ENCODE measurements around the gene IDH3A. TPM values are rescaled to one million over a fixed set of nuclear protein-coding genes. Genes with fewer than 3 reads are reported as not detected.

The IDH3A gene
- total RNA-seq, 4 donors from 2014 or later = 55.1 to 155 (median 83.3) TPM

DNA sequence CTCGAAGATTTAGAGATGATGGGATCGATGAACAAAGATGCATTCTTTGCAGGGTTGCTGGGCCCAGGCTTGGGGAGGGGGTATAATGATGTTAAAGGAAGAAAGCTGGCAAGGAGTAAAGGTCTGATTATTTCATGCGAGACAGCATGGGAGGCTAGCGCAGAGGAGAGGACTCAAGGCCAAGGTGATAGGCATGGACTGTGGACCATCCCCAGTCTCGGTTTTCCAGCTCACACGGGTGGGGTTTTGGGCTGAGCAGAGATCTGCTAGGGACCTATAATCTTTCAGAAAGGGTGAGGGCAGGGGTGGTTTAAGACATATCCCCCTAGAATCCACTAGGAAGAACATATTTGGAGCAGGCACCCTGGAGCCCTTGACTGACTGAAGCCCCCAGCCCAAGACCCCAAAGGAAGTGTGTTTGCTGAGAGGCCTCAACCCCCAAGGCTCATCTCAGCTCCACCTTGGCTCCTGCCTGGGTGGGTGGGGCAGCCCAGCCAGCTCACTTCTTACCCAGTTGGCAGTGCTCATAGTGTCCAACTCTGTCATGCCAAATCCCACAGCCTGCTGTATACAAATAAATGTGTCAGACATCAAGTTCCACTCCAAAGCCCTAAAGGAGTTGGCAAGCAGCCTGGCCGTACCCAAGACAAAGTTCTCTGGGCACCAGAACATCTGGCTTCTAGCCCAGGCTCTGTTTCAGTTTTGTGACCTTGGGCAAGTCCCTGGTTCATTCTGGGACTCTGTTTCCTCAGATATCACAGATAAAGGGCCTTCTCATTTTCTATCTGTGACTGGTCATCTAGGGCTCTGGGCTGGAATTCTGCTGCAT, 67.3 kb downstream of the IDH3A start:
- 75 to 79% methylated on average over 7 of the region's 7 CpGs for WGBS, 2 donors
- no peaks in the 10 kb centered on the region for H3K36me3 ChIP-seq
- no peak overlapping the region for H3K4me3 ChIP-seq (replicated peaks in 1 of 3)
- peaks cover 0 to 18% of the 10 kb centered on the region in 2 donors for H3K4me1 ChIP-seq
- no peak overlapping the region for H3K27ac ChIP-seq
- H3K27me3 ChIP-seq = no peaks in the 10 kb centered on the region
- DNase-seq = peak; percentile 45 to 63
- no peaks in the 10 kb centered on the region for H3K9me3 ChIP-seq
- no peak for TF ChIP-seq POLR2A (IDR thresholded peaks at IDR 0.05)
- TF ChIP-seq, protein P1, sequence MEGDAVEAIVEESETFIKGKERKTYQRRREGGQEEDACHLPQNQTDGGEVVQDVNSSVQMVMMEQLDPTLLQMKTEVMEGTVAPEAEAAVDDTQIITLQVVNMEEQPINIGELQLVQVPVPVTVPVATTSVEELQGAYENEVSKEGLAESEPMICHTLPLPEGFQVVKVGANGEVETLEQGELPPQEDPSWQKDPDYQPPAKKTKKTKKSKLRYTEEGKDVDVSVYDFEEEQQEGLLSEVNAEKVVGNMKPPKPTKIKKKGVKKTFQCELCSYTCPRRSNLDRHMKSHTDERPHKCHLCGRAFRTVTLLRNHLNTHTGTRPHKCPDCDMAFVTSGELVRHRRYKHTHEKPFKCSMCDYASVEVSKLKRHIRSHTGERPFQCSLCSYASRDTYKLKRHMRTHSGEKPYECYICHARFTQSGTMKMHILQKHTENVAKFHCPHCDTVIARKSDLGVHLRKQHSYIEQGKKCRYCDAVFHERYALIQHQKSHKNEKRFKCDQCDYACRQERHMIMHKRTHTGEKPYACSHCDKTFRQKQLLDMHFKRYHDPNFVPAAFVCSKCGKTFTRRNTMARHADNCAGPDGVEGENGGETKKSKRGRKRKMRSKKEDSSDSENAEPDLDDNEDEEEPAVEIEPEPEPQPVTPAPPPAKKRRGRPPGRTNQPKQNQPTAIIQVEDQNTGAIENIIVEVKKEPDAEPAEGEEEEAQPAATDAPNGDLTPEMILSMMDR (IDR thresholded peaks at IDR 0.05) = no peak
- intact Hi-C loops (cut with DNase I) = no loop called here

DNA sequence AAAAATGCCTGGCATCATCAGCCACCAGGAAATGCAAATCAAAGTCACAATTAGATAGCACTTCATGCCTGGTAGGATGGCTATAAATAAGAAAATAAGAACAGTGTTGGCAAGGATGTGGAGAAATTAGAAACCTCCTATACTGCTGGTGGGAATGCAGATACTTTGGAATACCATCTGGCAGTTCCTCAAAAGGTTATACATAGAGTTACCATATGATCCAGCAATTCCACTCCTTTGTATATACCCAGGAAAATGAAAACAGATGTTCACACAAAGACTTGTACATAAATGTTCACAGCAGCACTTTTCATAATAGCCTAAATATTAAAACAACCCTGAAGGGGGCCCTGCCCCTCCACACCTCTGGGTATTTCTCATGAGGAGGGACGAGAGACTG, 71.6 kb downstream of the IDH3A start:
- 80 to 94% methylated on average over 1 of the region's 1 CpG for WGBS, 2 donors
- Histone ChIP-seq H3K9me3 (no peaks in the 10 kb centered on the region), H3K36me3 (no peaks in the 10 kb centered on the region), H3K4me3 (replicated peaks in 1 of 3) (no peak overlapping the region), H3K4me1 (peaks cover 0 to 14% of the 10 kb centered on the region in 2 donors), H3K27ac (no peak overlapping the region), H3K27me3 (no peaks in the 10 kb centered on the region)
- TF ChIP-seq, protein P1 (IDR thresholded peaks at IDR 0.05) = no peak
- TF ChIP-seq POLR2A (IDR thresholded peaks at IDR 0.05) = no peak
- intact Hi-C loops (cut with DNase I) = no loop called here
- no peak for DNase-seq

Other genes starting within 250 kb of the IDH3A start
- gene TBC1D2B, start 71.7 kb upstream of the IDH3A start, total RNA-seq = 10 to 100 TPM; 32.8 to 54.0 (median 40.1) TPM
- not detected for gene SH2D7, start 56.8 kb upstream of the IDH3A start, total RNA-seq
- gene CIB2, start 17.9 kb upstream of the IDH3A start, total RNA-seq = 1 to 10 TPM; 4.1 to 7.5 (median 4.9) TPM
- not detected for gene ACSBG1, start 85.2 kb downstream of the IDH3A start, total RNA-seq
- gene DNAJA4, start 115.2 kb downstream of the IDH3A start, total RNA-seq = 10 to 100 TPM in 3 of 4 donors, 1 to 10 TPM in 1; 9.5 to 21.9 (median 13.8) TPM
- 100 to 1,000 TPM in 2 of 4 donors, 10 to 100 TPM in 2; 87.0 to 113 (median 101) TPM for gene SKIC8, start 150.2 kb downstream of the IDH3A start, total RNA-seq
- gene CRABP1, start 191.0 kb downstream of the IDH3A start, total RNA-seq = 100 to 1,000 TPM in 2 of 4 donors, 10 to 100 TPM in 2; 19.6 to 211 (median 105) TPM

Data from thyroid gland (tissue), 4 donors.